GM12864 (cell line): ENCODE results near the gene CHRNE.

Source experiments
- DNase-seq: peaks from one replicate; pipeline ENCODE4 v3.0.0-alpha.2; 2011; ENCODE audit warnings: low read depth
- H3K4me3 ChIP-seq: 2 replicates; pipeline ENCODE4 v1.5.1; 2011; ENCODE audit warnings: mild to moderate bottlenecking, low read depth, low read length, control low read depth
- TF ChIP-seq, protein P1 (sequence below): IDR thresholded peaks from 2 replicates; pipeline ENCODE4 v1.5.1; 2011; ENCODE audit warnings: low read depth, mild to moderate bottlenecking, moderate library complexity, low read length, control low read depth, inconsistent platforms; ENCODE audit errors: missing control alignments

The CHRNE gene

DNA sequence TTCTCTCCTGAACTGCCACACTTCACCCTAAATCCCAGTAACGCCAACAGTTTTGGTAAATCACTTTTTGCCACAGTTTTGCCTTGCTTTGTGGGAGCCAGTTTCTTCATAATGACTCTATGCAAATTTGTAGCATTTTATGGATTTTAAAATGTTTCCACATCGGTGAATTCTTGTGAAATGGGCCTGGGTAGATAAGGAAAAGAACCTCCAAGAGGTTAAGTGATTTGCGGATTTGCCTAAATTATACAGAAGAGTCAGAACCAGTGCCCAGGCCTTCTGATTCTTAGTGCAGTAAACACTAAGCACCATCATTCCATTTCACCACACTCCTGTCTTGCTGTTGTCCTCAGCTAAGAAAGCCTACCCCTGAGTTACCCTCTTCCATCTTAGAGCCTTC is 51.8 kb downstream of the CHRNE start:
- TF ChIP-seq, protein P1, sequence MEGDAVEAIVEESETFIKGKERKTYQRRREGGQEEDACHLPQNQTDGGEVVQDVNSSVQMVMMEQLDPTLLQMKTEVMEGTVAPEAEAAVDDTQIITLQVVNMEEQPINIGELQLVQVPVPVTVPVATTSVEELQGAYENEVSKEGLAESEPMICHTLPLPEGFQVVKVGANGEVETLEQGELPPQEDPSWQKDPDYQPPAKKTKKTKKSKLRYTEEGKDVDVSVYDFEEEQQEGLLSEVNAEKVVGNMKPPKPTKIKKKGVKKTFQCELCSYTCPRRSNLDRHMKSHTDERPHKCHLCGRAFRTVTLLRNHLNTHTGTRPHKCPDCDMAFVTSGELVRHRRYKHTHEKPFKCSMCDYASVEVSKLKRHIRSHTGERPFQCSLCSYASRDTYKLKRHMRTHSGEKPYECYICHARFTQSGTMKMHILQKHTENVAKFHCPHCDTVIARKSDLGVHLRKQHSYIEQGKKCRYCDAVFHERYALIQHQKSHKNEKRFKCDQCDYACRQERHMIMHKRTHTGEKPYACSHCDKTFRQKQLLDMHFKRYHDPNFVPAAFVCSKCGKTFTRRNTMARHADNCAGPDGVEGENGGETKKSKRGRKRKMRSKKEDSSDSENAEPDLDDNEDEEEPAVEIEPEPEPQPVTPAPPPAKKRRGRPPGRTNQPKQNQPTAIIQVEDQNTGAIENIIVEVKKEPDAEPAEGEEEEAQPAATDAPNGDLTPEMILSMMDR, result no peak
- no peak overlapping the region for H3K4me3 ChIP-seq
- DNase-seq, result no peak

DNA sequence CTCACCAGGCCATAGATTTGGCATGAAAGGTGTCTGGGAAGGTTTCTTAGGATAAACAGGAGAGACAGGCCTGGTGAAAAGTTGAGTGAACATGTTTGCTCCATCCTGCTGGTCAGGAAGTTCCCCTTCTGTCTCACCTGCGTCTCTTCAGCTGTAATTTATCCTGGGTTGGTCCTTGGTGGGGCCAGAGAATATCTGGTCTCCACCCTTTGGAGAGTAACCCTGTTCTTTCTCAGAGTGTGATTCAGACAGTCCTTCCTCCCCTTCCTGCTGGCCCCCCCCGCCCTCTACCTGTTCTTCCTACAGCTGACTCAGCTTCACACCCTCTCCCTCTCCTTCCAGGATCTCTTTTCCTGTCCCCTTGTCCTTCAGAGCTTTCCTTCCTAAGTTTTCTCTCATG is 52.7 kb downstream of the CHRNE start:
- H3K4me3 ChIP-seq, result no peak overlapping the region
- TF ChIP-seq, protein P1, result no peak
- no peak for DNase-seq

DNA sequence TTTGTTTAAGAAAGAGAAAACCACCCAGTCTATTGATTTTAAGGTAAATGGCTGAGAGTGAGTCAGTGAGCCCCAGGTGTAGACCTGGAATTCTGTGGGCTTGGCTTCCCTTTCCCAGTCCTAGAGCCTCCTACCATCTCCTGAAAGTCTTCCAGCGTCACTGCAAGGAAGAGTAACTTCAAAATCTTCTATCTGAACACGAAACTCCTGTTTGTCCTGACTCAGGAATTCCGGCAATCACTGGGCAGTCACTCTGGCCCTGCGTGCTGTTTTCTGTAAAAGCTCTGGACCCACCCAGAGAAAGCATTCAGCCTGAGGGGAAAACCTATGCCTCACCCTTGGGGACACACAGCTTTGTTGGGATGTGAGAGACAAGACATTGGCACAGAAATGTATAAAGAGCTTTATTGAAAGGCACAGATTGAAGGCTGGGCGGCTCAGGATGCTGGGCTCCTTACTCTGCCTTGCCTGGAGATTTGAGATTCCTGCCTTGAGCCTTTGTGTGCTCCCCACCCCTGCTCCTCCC is 53.8 kb downstream of the CHRNE start:
- no peak overlapping the region for H3K4me3 ChIP-seq
- TF ChIP-seq, protein P1, result no peak
- DNase-seq, result no peak
